ENCODE measurements around the gene RPUSD1.

DNA sequence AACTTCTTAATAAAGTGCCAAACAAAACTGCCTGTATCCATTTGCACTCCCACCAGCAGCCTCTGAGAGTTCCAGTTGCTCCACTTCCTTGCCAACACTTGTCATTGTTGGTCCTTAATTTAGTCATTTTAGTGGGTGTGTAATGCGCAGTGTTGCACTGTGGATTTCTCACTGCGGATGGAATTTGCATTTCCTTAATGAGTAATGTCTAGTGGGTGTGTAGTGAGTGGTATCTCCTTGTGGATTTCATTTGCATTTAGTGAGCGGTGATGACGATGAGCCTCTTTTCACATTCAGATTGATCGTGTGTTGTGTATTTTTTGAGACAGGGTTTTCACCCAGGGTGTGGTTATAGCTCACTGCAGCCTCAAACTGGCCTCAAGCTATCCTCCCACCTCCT, 31.8 kb downstream of the RPUSD1 start:
- TF ChIP-seq, protein P1, sequence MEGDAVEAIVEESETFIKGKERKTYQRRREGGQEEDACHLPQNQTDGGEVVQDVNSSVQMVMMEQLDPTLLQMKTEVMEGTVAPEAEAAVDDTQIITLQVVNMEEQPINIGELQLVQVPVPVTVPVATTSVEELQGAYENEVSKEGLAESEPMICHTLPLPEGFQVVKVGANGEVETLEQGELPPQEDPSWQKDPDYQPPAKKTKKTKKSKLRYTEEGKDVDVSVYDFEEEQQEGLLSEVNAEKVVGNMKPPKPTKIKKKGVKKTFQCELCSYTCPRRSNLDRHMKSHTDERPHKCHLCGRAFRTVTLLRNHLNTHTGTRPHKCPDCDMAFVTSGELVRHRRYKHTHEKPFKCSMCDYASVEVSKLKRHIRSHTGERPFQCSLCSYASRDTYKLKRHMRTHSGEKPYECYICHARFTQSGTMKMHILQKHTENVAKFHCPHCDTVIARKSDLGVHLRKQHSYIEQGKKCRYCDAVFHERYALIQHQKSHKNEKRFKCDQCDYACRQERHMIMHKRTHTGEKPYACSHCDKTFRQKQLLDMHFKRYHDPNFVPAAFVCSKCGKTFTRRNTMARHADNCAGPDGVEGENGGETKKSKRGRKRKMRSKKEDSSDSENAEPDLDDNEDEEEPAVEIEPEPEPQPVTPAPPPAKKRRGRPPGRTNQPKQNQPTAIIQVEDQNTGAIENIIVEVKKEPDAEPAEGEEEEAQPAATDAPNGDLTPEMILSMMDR (IDR thresholded peaks at IDR 0.05), result no peak
- no peak for TF ChIP-seq POLR2A (IDR thresholded peaks at IDR 0.05)

Measured in esophagus squamous epithelium (tissue), 4 donors.